Fibroblast of gingiva (primary cell): Measurements from ENCODE around the gene KRTAP5-4.
"Not testable (repeated sequence)": the region's sequence is repeated elsewhere in the genome, so short reads cannot be mapped to it uniquely, and the experiment has no call there.

Experiments
- DNase-seq: peaks from one replicate; pipeline ENCODE4 v3.0.0-alpha.2; 2011; ENCODE audit warnings: low read depth

The KRTAP5-4 gene

DNA sequence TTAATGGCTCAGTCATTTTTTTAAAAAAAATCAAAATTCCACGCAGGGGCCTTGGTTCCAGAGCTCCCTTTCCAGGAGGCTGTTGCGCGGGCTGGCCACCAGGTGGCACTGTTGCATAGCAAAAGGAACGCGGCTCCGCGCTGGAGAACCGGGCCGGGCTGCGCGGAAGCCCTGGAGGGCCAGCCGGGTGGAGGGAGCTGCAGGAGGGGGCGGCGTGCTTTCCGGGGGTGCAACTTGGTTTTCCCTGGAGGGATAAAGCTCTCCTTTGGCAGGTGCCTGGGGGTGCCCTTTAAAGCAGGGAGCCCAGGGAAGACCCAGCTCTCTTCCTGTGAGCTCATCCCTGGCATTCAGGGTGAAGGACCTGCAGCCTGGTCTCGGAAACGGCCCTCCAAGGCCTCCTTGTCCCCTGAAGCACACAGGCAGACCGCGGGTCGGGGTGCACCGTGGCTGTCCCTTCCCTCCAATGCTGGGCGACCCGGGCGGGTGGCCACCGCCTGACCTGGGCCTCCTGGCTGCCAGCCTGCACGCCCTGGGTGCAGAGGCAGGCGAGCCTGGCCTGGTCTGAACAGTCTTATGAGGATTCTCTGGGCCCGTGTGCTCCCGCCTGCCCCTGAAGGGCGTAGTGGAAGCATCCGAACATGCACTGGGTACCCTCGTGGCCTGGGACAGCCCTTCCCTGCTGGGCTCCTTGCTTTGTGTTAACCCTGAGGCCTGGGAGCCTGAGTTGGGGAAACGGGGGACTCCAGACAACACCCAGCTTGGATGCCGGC is 31.0 kb upstream of the KRTAP5-4 start:
- peak; percentile 28 for DNase-seq

GRCh38 chr11:1652442-1652770 is 30.5 kb upstream of the KRTAP5-4 start:
- no peak for DNase-seq

DNA sequence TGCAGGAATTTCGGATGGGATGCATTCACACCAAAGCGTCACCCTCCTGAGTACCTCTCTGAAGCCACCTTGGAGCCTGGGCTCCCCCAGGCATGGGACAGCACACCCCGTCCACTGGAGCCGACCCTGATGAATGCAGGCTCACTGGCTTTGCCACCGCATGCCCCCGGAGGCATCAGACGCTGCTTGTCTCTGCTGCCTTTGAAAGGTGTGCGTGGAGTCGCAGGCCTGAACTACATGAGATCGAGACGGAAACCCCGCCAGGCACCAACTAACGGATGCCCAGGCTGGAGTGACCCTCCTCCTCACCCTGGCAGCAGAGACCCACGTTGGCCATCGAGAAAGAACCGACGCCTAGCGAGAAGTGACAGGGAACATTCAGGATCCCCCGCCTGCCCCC is 30.1 kb upstream of the KRTAP5-4 start:
- DNase-seq: no peak

DNA sequence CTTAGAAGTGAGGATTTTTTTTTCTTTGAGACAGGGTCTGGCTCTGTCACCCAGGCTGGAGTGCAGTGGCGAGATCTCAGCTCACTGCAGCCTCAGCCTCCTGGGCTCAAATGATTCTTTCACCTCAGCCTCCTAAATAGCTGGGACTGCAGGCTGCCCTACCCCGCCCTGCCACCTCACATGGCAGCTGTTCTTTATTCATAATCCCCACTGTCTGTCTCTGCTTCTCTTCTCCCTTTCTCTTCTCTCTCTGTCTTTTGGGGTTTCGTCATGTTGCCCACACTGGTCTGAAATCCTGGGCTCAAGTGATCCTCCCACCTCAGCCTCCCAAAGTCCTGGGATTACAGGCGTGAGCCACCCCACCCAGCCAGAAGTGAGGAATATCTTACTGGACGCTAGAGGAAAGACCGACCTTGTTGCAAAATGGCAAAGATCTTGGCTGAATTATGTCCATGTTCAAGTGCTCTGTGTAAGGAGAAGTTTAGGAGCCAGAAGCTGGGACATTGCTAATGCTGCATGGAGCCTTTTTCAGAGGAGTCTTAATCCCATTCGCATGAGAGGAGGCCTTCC is 29.6 kb upstream of the KRTAP5-4 start:
- DNase-seq: no peak

DNA sequence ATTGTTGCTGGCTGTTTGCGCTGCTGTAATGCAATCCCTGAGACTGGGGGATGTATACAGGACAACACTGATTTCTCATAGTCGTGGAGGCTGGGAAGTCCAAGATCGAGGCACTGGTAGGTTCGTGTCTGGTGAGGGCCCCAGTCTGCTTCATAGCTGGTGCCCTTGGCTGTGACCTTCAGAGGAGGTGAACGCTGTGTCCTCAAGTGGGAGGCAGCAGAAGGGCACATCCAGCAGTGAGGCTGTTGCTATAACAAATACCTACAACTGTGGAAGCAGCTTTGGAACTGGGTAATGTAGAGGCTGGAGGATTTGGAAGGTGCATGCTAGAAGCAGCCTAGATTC is 29.0 kb upstream of the KRTAP5-4 start:
- no peak for DNase-seq

DNA sequence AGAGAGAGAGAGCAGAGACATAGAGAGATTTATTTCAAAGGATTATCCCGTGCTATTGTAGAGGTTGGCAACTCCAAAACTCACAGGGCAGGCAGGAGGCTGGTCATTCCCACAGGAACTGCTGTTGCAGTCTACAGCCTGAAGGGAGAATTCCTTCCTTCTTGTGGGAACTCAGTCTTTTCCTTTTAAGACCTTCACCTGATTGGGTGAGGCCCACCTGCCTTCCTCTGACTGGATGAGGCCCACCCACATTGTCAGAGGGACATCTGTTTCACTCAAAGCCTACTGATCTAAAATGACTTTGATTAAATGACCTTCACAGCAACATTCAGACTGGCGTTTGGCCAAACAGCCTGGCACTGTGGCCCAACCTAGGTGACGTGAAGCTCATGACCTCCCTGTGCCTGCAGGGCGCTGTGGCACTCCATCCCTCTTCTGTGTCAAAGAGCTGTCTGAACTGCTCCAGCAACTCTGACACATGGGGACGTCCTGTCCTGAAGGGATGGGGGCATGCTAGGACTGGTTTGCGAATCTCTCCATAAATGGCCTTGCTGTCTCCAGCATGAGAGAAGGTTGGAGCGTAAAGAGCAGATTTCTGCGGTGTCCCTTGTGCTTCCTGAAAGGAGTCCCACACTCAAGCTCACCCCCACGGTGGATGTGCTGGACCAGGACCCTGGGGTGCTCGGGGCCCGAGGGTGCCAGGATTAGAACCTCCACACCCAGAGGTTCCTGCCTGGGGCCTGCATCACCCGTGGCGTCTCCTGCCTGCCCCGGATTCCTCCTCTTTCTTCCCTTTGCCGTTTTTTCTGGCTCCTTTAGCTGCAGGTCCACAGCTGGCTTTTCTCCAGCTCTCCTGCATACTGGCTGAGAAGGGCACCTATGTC is 28.3 kb upstream of the KRTAP5-4 start:
- no peak for DNase-seq

DNA sequence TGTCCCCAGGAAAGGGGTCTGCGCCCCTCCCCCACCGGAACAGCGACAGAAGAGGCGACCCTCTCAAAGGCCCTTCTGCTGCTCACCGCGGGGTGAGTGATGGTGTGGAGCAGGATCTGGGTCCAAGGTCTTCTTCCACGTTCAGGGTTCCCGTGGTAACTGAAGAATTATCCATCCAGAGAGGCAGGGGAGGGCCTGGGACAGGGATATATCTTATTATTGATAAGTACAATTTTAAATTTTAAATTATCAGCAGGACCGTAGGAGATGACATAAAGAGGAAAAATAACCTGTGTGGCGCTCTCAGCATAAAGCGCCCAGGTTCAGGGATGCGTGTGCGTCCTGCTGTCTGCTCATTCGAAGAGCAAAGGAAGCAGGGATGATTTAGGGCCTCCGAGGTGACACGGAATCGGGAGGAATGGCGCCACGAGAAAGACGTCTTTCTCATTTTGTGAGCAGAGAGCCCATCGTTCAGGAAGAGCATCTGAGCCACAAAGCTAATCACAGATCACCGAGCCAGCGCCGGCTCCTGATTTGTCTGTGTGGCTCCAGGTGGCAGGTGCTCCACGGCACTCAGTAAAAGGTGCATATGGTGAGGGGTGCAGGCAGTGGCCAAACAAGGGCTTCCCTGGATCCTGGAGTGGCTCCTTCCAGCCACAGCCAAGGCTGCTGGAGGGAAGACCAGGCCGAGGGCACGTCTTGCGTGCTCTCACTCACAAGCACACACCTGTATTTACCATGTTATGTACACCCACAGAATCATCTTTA is 26.9 kb upstream of the KRTAP5-4 start:
- DNase-seq: no peak

GRCh38 chr11:1647901-1648652 is 26.1 kb upstream of the KRTAP5-4 start:
- DNase-seq: no peak

DNA sequence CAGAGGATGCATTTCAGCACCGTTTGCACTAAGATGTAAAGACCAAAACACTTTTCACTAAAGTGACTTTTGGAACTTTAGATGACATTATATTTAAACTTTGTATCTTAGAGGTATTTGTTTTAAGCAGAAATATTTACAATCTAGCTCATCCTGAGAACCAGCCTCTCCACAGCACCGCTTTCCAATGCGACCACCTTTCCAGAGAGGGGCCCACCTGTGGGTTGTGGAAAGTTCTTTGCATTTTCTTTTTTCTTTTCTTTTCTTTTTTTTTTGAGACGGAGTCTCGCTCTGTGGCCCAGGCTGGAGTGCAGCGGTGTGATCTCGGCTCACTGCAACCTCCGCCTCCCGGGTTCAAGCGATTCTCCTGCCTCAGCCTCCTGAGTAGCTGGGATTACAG is 24.6 kb upstream of the KRTAP5-4 start:
- not testable (repeated sequence) for DNase-seq

DNA sequence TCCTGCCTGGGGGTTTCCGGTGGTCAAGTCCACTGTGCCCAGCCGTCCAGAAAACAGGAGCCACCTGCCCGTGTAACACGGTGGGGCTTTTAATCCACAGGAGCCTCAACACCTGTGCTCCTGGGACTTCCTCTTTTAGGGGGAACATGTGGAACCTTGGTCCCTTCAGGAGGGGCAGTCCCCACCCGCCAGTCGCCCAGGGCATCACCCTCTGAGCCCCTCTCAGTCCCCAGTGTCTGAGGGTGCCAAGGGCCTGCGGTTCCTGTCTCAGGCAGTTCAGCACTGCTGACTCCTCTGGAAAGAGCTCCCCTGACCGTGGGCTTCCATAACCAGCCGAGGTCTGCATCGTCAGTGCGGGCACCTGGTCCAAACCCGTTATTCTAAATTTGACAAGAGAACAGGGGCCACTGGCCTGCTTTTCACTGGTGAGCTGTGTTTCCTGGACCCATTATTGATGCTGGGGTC is 23.5 kb upstream of the KRTAP5-4 start:
- no peak for DNase-seq

- no peak for DNase-seq
These were observed 22.8 kb upstream of the KRTAP5-4 start for GRCh38 chr11:1644601-1645356.

DNA sequence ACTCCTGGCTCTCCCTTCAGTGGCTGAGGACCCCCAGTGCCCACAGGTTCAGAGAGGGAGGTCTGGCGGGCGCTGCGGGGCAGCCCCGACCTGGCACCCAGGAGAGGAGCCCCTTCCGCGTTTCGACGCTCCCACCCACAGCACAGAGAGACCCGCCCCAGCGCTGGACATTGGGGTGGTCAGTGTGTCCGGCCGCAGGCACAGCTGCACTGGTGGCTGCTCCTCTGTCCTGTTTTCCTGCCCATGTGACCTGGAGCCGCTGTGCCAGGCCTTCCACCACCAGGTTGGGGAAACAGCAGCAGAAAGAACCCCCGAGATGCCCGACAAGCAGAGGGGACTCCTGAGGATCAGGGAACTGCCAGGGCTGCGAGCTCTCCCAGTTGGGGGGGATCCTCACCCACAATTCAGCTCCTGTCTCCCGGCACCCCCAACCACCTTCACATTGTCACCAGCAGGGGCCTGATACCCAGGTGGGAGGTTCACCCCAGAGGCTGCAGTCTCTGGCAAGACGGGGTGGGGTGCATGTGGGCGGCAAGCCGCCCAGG is 21.3 kb upstream of the KRTAP5-4 start:
- no peak for DNase-seq

DNA sequence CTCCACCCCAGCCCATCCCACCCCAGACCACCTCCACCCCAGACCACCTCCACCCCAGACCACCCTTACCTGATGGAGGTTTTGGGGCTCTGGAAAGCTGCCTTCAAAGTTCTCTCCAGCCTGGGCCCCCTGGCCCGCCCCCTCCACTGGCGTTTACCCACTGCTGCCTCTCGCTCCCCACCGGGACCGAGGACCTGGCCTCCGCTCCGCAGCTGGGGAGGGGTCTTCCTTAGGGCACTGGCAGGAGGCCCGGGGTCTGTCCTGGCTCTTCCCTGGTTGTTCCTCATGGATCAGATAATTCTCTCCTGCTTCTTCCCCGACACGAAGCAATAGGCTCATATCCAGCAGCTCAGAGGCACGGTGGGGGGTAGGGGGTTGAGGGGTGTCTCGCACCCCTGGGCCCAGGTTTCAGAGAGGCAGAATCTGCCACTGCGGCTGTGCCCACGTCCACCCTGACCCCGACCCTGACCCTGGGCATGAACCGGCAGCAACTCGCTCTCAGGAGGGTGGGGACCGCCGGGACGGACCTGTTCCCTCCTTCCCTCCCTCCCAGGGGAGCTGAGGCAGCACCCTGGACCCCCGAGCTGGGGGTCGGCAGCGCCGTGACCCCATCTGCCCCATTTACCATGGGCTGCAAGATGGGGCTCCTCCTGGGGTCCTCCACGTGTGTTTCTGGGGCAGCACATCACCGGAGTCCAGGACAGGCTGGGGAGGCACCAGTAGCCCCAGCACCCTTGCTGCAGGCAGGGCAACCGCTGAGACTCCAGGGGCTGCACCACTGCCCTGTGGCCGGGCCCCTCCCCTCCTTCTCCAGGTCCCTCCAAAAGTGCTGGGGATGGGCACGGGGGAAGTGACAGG is 20.6 kb upstream of the KRTAP5-4 start:
- no peak for DNase-seq

DNA sequence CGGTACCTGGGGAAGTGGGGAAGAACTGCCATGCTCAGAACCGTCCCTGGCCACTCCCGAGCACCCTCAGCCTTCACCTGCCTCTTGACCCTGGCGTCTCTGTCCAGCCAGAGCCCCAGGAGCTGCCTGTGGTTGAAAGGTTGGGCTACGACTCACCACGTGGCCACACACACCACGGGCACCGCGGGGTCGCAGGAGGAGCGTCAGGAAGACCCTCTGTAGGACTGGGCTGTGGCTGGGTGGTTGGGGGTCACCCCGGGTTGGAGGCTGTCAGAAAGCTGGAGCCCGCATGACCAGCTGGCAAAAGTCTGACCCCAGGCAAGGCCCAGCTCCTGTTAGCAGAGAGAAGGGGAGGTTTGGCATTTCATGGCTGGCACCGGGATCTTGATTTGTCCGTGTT is 19.2 kb upstream of the KRTAP5-4 start:
- no peak for DNase-seq

DNA sequence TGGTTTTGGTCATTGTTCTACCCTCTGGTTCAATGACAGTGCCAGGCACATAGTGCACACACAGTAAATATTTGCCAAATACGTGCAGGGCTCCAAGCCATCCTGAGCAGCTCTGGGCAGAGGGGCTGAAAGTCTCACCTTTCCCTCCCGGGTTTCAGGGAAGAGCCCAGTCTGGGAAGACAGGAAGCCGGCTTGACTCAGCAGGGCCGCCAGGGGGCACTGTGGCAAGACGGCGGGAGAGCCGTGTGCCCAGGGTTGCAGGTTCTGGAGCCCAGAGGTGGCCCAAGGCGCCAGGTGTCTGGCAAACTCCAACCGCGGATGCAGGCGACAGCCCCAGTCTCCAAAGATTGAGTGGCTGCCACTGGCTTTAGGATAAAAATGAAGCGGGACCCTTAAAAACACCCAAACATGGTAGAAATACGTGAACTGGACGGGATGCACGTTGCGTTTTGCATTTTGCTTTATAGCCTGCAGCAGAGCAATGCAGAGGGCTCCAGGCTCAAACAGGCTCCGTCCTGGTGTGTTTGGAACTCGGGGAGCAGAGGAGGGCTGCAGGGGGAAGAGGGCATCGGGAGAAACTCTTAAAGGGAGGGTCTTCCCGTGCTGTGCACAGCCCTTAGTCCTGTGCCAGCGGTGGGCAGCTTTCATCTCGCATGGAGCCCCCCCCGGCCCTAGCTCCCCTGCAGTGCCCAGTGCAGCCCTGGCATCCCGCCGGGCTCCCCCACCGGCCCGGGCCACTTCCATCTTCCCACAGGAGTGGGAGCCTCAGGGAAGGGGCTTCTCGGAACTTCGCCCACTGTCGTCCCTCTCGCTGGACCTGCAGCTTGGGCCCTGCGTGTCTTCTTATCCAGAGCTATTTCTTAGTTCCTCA is 18.4 kb upstream of the KRTAP5-4 start:
- no peak for DNase-seq

DNA sequence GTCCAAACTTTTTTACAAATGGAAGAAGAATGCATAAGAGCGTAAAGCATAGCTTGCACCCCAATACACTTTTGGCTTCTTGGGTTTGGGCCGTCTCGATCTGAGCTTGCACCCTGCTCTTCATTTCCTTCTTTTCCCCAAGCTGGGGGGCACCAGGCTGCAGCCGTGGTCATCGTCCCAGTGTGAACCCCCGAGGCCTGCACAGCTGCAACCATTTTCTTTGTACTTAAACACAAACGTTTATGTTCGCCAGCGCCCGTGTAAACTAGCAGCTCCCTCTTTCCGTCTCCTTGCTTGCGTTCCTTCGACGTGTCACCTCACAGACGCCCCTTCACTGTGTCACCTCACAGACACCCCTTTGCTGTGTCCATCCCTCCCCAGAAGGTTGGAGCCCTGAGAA is 17.7 kb upstream of the KRTAP5-4 start:
- DNase-seq: no peak

DNA sequence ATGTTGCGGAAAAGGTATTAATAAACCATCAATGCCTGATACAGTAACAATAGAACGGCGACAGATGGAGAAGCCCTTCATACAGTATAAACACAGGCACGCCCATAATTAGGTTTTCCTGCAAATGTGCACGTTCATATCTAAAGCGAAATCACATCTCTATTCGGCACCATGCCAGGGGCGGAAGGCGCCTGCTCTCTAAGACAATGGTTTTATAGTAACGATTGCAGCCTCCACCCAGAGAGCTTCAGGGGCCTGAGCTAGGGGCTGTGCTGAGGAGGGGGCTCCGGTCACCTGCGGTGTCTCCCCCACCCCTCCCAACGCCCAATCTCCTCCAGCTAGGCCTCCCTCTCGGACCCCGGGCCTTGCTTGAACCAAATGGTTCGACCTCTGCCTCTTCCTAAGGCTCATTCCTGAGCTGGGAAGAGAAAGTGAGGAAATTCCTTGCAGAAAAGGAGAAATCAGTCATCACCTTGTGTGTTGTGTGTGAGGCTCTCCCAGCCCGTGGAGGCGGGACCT is 17.2 kb upstream of the KRTAP5-4 start:
- DNase-seq: no peak

GRCh38 chr11:1638344-1638743 is 16.4 kb upstream of the KRTAP5-4 start:
- no peak for DNase-seq
